SKM-1 (cell line): ENCODE data around the gene CNMD.
"Not testable (repeated sequence)": the region's sequence is repeated elsewhere in the genome, so short reads cannot be mapped to it uniquely, and the experiment has no call there.

ENCODE experiments used
- DNase-seq: peaks from one replicate; lab custom pipeline; 2025; ENCODE audit not compliant: unreplicated experiment; lab: John Stamatoyannopoulos, UW

The CNMD gene

GRCh38 chr13:52695856-52696255 lies 43.8 kb downstream of the CNMD start:
- DNase-seq: peak; percentile 55

GRCh38 chr13:52686376-52686775 lies 53.2 kb downstream of the CNMD start:
- no peak for DNase-seq

- not testable (repeated sequence) for DNase-seq
Observed at GRCh38 chr13:52685806-52686205, 53.8 kb downstream of the CNMD start.

GRCh38 chr13:52677823-52678222 lies 61.8 kb downstream of the CNMD start:
- no peak for DNase-seq

- no peak for DNase-seq
Observed at GRCh38 chr13:52673465-52673864, 66.2 kb downstream of the CNMD start.

- no peak for DNase-seq
Observed at GRCh38 chr13:52670726-52671125, 68.9 kb downstream of the CNMD start.

GRCh38 chr13:52669677-52670076 lies 69.9 kb downstream of the CNMD start:
- no peak for DNase-seq

GRCh38 chr13:52665325-52665724 lies 74.3 kb downstream of the CNMD start:
- no peak for DNase-seq

- DNase-seq: no peak
Observed at GRCh38 chr13:52664272-52664671, 75.3 kb downstream of the CNMD start.

GRCh38 chr13:52659340-52659739 lies 80.3 kb downstream of the CNMD start:
- DNase-seq: no peak
